Activated CD8-positive, alpha-beta memory T cell treated with anti-CD3 and anti-CD28 coated beads for 36 hours (primary cell): ENCODE results near the gene JARID2. TPM values are rescaled to one million over a fixed set of nuclear protein-coding genes. Genes with fewer than 3 reads are reported as not detected.
"Not testable (repeated sequence)": the region's sequence is repeated elsewhere in the genome, so short reads cannot be mapped to it uniquely, and the experiment has no call there.

Source experiments
- CTCF ChIA-PET: fragments of 350-600 bp; sonication (Branson Sonifier 250); formaldehyde crosslinking; loops from one replicate; lab custom pipeline; 2021; ENCODE audit warnings: antibody characterized with exemption; lab: Charles Lee
- POLR2A ChIA-PET: fragments of 350-600 bp; sonication (Branson Sonifier 250); formaldehyde crosslinking; loops from one replicate; lab custom pipeline; 2021; ENCODE audit warnings: antibody characterized with exemption; lab: Charles Lee
- total RNA-seq, 2 experiments: library from RNA; stranded (reverse); gene quantifications; one replicate each; pipeline ENCODE4 v1.2.3, GENCODE V29; 2021

Gene JARID2
- total RNA-seq, 2 experiments from 2014 or later: 25.9 to 26.6 TPM

DNA sequence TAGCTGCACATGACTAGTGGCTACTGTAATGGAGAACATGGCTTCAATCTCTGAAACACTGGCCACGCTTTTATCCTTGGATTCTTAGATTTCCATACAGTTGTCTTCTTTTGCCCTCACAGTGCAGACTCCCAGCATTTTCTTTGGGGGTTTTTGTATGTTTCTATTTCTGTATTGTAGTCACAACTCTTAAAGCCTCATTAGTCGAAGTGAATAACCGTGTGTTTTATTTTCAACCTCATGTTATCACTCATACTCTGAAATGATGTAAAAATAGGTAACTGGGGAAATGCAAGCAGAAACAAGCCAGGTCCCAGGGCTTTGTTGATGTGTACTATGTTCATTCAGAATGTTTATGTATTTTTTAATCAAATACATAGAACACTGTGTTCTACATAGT, 162.9 kb downstream of the JARID2 start:
- CTCF ChIA-PET: no interaction called here
- POLR2A ChIA-PET: no interaction called here

DNA sequence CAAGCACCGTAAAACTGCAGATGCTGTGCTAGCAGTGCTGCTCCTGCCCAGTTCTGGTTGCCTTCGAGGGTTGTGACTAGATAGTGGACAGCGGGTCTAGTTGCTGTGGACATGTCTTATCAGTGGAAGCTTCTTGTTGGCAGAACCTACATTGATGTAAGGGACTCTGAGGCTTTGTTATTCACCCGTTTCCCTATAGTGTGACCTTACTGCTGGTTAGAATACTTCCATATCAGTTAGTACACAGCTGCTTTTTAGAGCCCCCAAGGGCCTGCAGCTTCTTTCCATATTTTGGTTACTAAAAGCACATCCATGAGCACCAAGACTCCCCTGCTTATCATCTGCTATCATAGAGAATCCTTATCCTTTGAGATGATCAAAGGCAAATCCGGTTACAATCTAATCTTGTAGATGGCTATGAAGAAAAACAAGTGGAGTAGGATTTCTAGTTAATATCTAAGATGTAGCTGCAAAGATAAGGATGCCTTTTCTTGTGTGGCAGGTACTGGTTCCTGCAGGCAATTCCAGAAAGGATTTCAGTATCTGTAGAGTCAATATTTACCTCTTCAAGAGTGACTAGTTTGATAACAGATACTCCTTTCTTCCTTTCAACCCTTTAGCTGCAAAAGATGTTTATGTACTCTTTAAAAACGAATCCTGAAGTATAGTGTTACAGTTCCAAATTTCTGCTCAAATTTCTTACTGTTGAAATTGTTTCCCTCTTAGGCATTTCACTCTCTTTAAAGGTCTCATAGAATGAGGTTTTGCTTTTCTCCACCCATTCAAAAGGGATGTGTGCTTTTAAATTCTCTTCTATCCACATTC, 163.6 kb downstream of the JARID2 start:
- ChIA-PET CTCF (interaction anchor here (0.6 kb wide), 1 partner anchor 227 kb away, joined by 4 read pairs; no protein-coding TSS in a partner anchor), POLR2A (no interaction called here)

DNA sequence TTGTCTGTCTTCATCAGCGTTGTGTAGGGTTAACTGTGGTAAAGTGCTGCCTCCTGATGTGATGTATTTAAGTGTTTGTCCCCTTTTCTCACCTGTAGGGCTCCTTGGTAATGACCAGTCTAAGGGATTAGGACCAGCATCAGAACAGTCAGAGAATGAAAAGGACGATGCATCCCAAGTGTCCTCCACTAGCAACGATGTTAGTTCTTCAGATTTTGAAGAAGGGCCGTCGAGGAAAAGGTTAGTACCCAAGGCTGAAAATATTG, 164.2 kb downstream of the JARID2 start:
- ChIA-PET CTCF (interaction anchor here (0.6 kb wide), 1 partner anchor 227 kb away, joined by 4 read pairs; no protein-coding TSS in a partner anchor), POLR2A (no interaction called here)

GRCh38 chr6:15410752-15411151, 164.9 kb downstream of the JARID2 start:
- ChIA-PET CTCF (interaction anchor here (1.2 kb wide), 1 partner anchor 16 kb away, joined by 3 read pairs; no protein-coding TSS in a partner anchor), POLR2A (no interaction called here)

DNA sequence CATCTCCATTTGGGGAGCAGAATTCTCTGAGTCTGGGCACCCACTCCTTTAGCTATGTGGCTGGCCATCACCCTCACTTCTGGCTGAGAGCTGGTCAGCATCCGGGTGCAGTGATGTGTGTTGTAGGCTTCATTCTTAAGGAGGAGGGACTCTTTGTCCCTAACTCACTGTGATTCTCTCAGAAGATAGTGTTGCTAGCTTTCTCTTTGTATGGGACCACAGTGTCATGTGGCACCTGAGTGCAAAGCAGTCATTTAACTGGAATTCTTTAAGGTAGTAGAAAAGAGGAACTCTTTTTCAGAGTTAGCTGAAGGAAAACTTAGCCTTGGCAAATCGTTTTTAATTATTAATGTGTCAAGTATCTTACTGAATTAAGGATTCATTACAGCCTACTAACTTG, 165.9 kb downstream of the JARID2 start:
- ChIA-PET CTCF (interaction anchor here (1.2 kb wide), 1 partner anchor 17 kb away, joined by 3 read pairs; no protein-coding TSS in a partner anchor), POLR2A (no interaction called here)

GRCh38 chr6:15412767-15413166, 166.9 kb downstream of the JARID2 start:
- POLR2A ChIA-PET: interaction anchor here (0.7 kb wide), 1 partner anchor 8 kb away, joined by 3 read pairs; no protein-coding TSS in a partner anchor
- CTCF ChIA-PET: interaction anchor here (0.6 kb wide), 1 partner anchor 336 kb away, joined by 3 read pairs; no protein-coding TSS in a partner anchor

- CTCF ChIA-PET: interaction anchor here (0.9 kb wide), 1 partner anchor 28 kb away, joined by 4 read pairs; no protein-coding TSS in a partner anchor
- POLR2A ChIA-PET: interaction anchor here (0.7 kb wide), 1 partner anchor 7 kb away, joined by 3 read pairs; no protein-coding TSS in a partner anchor
Measured at GRCh38 chr6:15413466-15414234, 167.8 kb downstream of the JARID2 start.

DNA sequence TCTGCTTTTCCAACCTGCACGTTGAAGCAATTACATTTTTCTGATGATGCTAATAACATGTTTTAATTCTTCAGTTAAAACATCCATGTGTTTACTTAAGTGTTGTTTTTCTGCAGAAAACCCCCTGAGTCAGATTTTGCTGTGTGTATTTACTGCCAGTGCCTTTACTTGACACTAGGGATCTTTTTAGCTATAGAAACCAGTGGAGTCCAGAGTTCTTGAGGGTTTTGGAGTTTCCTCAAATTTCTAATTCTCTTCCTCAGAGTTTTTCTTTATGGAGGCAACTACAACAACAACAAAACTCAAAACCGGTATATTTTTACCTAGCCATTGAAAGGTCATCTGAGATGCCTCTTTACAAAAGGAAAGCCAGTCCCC, 168.4 kb downstream of the JARID2 start:
- CTCF ChIA-PET: no interaction called here
- POLR2A ChIA-PET: no interaction called here

- POLR2A ChIA-PET, CTCF ChIA-PET: not testable (repeated sequence)
Measured at GRCh38 chr6:15415622-15416021, 169.8 kb downstream of the JARID2 start.

DNA sequence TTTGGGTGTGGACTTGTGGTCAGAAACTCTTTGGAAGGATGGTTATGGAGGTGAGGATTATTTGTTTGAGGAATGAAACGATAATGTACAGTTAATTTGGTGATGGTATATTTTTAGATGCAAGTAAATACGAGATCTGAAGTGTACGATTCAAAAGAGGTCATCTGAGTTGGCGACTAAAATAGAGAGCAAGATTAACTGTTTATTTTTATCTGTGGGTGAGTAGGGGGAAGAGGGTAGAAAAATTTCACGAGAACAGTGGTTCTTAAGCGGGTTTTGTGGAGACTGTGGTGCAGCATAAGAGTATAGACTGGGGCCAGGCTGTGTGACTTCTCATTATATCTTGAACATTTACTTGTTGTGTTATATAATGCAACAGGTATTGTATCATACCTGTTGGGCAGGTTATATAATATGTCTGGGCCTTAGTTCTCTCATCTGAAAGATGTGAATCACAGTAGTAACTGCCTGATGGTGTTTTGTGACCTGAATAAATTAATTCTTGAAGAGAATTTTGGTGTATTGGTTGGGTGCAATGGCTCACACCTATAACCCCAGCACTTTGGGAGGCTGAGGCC, 171.2 kb downstream of the JARID2 start:
- CTCF ChIA-PET: no interaction called here

DNA sequence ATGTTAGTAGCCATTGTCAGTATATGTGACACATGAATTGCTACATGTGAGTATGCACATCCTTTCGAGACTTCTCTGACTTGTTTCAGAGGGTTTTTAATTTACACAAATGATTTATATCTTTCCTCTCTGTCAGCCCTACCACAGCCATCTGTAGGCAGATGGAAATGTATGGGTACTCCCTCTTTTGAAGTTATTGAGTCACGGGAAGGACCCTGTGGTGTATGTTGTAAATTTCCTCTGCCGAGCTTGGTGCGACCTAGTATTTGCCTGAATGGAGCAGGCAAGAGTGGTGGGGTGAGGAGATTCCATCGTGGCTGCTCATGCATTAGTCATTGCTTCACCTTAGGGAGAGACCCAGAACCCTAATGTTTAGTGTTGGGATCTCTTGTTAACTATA, 171.9 kb downstream of the JARID2 start:
- ChIA-PET POLR2A (no interaction called here), CTCF (no interaction called here)

More for the DNA sequence above, 171.2 kb downstream of the JARID2 start:
- POLR2A ChIA-PET: no interaction called here

GRCh38 chr6:15419493-15419892, 173.6 kb downstream of the JARID2 start:
- CTCF ChIA-PET: interaction anchor here (1.0 kb wide), 2 partner anchors 20 to 44 kb away, joined by 3 read pairs; no protein-coding TSS in a partner anchor
- POLR2A ChIA-PET: no interaction called here

DNA sequence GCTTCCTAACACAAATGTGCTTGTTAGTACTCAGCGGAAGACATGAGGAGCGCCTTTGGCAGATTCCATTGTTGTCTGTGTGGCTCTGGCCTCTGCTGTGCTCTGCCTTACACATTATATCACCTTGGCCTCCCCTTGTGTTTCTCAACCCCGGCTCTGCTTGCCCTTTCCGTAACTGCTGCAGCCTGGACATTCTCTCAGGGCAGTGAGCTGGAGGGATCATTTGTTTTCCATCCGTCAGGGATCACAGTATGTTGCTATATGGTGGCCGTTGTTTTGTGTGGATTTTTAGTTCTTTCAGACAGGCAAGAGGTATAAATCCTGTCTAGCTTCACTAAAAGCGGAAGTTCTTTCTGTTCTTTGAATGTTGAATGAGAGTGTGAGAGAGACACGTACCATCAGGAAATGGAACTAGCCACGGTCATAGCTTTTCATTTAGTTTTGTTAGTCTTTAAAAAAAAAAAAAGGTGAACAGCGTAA, 175.1 kb downstream of the JARID2 start:
- POLR2A ChIA-PET: interaction anchor here (0.9 kb wide), 1 partner anchor 8 kb away, joined by 3 read pairs; no protein-coding TSS in a partner anchor
- CTCF ChIA-PET: interaction anchor here (0.6 to 0.7 kb wide), 3 partner anchors 12 to 177 kb away, joined by 3 to 4 read pairs (median 4); no protein-coding TSS in a partner anchor

DNA sequence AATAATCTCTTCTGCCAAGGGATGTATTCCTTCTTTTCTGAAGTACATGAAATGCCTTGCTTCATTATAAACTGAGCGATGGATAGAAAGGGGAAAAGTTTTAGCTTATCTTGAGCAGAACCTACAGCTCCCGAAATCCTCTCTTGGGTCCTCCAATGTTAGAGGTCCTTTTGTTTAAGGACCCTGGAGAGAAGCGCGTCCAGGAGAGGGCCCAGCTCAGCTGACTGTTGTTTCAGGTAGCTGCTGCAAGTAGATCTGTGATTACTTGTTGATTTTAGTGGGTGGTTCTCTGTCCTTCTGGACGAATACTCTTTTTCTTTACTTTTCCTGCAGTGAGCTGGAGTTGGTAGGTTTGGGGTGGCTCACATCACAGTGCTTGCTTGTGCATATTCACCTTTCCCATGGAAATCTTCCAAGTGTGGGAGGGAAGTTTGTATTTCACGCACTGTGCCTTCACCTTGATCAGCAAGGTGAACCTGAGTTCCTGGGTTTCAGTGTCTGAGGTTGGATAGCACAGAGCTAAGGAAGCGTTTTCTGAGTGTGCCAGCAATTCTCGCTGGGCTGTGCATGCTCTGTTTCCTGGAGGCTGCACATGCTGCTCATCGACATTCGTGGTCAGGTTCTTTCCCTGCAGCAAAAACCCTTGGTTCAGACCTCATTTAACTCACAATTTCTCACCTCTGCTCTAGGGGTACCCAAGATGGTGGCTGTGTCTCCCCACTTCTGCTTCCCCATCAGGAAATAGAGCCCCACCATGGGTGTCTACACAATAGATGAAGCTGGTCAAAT, 176.3 kb downstream of the JARID2 start:
- ChIA-PET CTCF (interaction anchor here (0.6 to 1.0 kb wide), 2 partner anchors 42 to 234 kb away, joined by 3 read pairs; no protein-coding TSS in a partner anchor), POLR2A (no interaction called here)

DNA sequence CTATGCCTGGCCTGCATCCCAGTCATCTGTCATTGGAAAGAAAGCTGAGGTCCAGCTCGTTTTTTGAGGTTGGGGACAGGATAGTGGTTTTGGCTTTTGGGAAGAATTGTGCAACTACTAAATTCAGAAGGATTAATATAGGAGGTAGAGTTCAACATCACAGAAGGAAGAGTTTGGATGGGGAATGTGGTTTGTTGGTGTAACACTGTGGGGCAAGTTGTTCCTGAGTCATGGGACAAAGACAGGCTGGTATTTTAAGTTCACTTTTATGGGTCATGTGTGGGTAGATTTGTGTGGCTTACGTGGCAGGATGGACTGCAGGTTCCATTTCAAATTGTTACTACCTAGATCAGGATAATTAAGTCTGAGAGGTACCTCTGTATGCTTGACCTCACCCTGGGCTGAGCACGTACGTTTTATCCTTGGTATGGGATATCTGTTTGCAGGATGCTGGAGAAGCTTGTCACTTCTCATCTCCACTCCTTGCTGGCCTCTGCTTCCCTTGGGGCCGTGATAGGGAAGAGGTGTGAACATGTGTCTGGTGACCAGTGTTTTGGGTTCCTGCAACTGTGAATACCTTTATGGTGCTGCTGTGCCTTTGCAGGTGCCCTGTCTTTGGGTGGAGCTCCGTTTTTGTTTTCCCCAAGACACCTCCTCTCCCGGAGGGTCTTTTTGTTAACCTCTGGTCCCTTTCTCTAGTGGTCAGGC, 177.6 kb downstream of the JARID2 start:
- CTCF ChIA-PET: no interaction called here

DNA sequence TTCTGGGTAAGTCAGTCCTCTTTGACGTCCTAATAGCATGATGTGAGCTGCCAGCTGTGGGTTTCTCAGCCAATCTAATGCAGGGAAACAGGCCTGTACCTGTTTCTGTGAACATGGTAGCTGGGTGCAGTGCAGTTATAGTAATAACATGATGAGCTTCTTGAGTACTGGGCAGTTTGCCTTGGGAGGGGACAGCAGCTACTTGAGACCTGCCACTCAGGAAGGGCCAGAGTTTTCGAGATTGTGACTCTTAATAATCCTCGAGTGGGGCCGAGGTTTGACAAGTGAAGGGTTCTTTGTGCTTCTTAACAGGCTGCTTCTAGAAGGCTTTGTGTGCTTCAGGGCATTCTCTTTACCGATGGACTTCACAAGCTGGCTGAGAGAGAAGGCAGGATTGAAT, 180.1 kb downstream of the JARID2 start:
- POLR2A ChIA-PET: no interaction called here
- CTCF ChIA-PET: no interaction called here

More for the DNA sequence above, 177.6 kb downstream of the JARID2 start:
- POLR2A ChIA-PET: no interaction called here

- POLR2A ChIA-PET: no interaction called here
- CTCF ChIA-PET: no interaction called here
Measured at GRCh38 chr6:15426395-15426794, 180.5 kb downstream of the JARID2 start.

- CTCF ChIA-PET: no interaction called here
- POLR2A ChIA-PET: no interaction called here
Measured at GRCh38 chr6:15426901-15427300, 181.0 kb downstream of the JARID2 start.
